Astrocyte (in vitro differentiated cells and primary cell): Measurements from ENCODE around the gene SCAMP4. TPM values are rescaled to one million over a fixed set of nuclear protein-coding genes. Genes with fewer than 3 reads are reported as not detected.

Source experiments
- DNase-seq: peaks from one replicate; pipeline ENCODE4 v3.0.0-alpha.2; 2010; ENCODE audit warnings: low read depth
- FAIRE-seq: peaks from 2 replicates; lab custom pipeline; 2011; peaks lifted over from hg19 to GRCh38; lab: Jason Lieb, UNC
- H2AFZ ChIP-seq: 2 replicates; pipeline ENCODE4 v1.6.0; 2012; ENCODE audit warnings: low read depth, low read length, inconsistent platforms
- H3K27ac ChIP-seq: 2 replicates; pipeline ENCODE4 v1.5.1; 2011; ENCODE audit warnings: low read depth, low read length, inconsistent platforms
- H3K27me3 ChIP-seq: 2 replicates; pipeline ENCODE4 v1.6.0; 2011; ENCODE audit warnings: low read length, inconsistent platforms; ENCODE audit not compliant: insufficient read depth
- H3K36me3 ChIP-seq: 2 replicates; pipeline ENCODE4 v1.5.1; 2011; ENCODE audit warnings: low read length, inconsistent platforms; ENCODE audit not compliant: insufficient read depth
- H3K4me1 ChIP-seq: 2 replicates; pipeline ENCODE4 v1.5.1; 2011; ENCODE audit warnings: low read length, inconsistent platforms; ENCODE audit not compliant: insufficient read depth
- H3K4me2 ChIP-seq: 2 replicates; pipeline ENCODE4 v1.6.0; 2012; ENCODE audit warnings: low read length, inconsistent platforms
- H3K4me3 ChIP-seq: 2 replicates; pipeline ENCODE4 v1.5.1; 2011; ENCODE audit warnings: low read depth, mild to moderate bottlenecking, low read length, inconsistent platforms; ENCODE audit not compliant: insufficient read depth
- H3K79me2 ChIP-seq: 2 replicates; pipeline ENCODE4 v1.6.0; 2012; ENCODE audit warnings: mild to moderate bottlenecking, low read length, inconsistent platforms; ENCODE audit not compliant: insufficient read depth
- H3K9ac ChIP-seq: 2 replicates; pipeline ENCODE4 v1.6.0; 2012; ENCODE audit warnings: mild to moderate bottlenecking, low read length, inconsistent platforms
- H3K9me3 ChIP-seq: 2 replicates; pipeline ENCODE4 v1.5.1; 2012; ENCODE audit warnings: low read depth, mild to moderate bottlenecking, low read length, inconsistent platforms; ENCODE audit not compliant: insufficient read depth
- H4K20me1 ChIP-seq: 2 replicates; pipeline ENCODE4 v1.6.0; 2012; ENCODE audit warnings: low read length, inconsistent platforms; ENCODE audit not compliant: insufficient read depth
- H3K27ac Mint-ChIP-seq: one replicate; pipeline ENCODE4 v1.8.0; 2021; ENCODE audit warnings: mild to moderate bottlenecking, mixed read lengths; ENCODE audit not compliant: unreplicated experiment
- H3K27me3 Mint-ChIP-seq: one replicate; pipeline ENCODE4 v1.8.0; 2021; ENCODE audit warnings: low read depth, mixed read lengths; ENCODE audit not compliant: unreplicated experiment
- H3K36me3 Mint-ChIP-seq: one replicate; pipeline ENCODE4 v1.8.0; 2021; ENCODE audit warnings: low read depth, mixed read lengths; ENCODE audit not compliant: unreplicated experiment
- H3K4me1 Mint-ChIP-seq: one replicate; pipeline ENCODE4 v1.8.0; 2021; ENCODE audit warnings: low read depth, mixed read lengths; ENCODE audit not compliant: unreplicated experiment
- H3K4me3 Mint-ChIP-seq: one replicate; pipeline ENCODE4 v1.8.0; 2021; ENCODE audit warnings: mild to moderate bottlenecking, moderate library complexity, mixed read lengths; ENCODE audit not compliant: unreplicated experiment
- H3K9me3 Mint-ChIP-seq: one replicate; pipeline ENCODE4 v1.8.0; 2021; ENCODE audit warnings: mild to moderate bottlenecking, mixed read lengths; ENCODE audit not compliant: unreplicated experiment
- CTCF ChIP-seq: IDR thresholded peaks from 2 replicates; pipeline ENCODE4 v1.5.1; 2011; ENCODE audit warnings: low read depth, mild to moderate bottlenecking, inconsistent platforms, low read length, moderate library complexity; ENCODE audit not compliant: insufficient read depth
- EZH2 ChIP-seq: IDR thresholded peaks from 2 replicates; pipeline ENCODE4 v1.6.1; 2012; ENCODE audit warnings: mild to moderate bottlenecking, low read length, inconsistent platforms; ENCODE audit not compliant: insufficient read depth
- total RNA-seq: library from RNA; stranded (reverse); gene quantifications from 2 replicates; pipeline ENCODE4 v1.2.1, GENCODE V29; 2021

Gene SCAMP4
- total RNA-seq, 1 donor from 2014 or later: 72.2 TPM

- H3K27me3 Mint-ChIP-seq: no peaks in the 10 kb centered on the region
- no peak overlapping the region for H3K27ac ChIP-seq
- no peak overlapping the region for H3K4me3 Mint-ChIP-seq
- no peaks in the 10 kb centered on the region for H3K27me3 ChIP-seq
- no peak for DNase-seq
- H2AFZ ChIP-seq: no peak overlapping the region
- no peaks in the 10 kb centered on the region for H3K4me1 ChIP-seq
- no peak overlapping the region for H3K9ac ChIP-seq
- H4K20me1 ChIP-seq: peaks cover 72% of the 10 kb centered on the region
- no peak overlapping the region for H3K4me2 ChIP-seq
- FAIRE-seq: no peak
- no peaks in the 10 kb centered on the region for H3K9me3 Mint-ChIP-seq
- no peaks in the 10 kb centered on the region for H3K36me3 ChIP-seq
- no peak overlapping the region for H3K4me3 ChIP-seq
- H3K27ac Mint-ChIP-seq: no peak overlapping the region
- H3K4me1 Mint-ChIP-seq: peaks cover 4% of the 10 kb centered on the region
- H3K79me2 ChIP-seq: peaks cover 56% of the 10 kb centered on the region
- TF ChIP-seq CTCF: no peak
- no peak for TF ChIP-seq EZH2
- H3K9me3 ChIP-seq: no peaks in the 10 kb centered on the region
- H3K36me3 Mint-ChIP-seq: peaks cover 9% of the 10 kb centered on the region
Measured at GRCh38 chr19:1968279-1969175, 63.3 kb downstream of the SCAMP4 start.

GRCh38 chr19:1969176-1970002, 64.2 kb downstream of the SCAMP4 start:
- Histone ChIP-seq H3K9me3 (no peaks in the 10 kb centered on the region), H3K27ac (no peak overlapping the region), H3K27me3 (no peaks in the 10 kb centered on the region), H2AFZ (no peak overlapping the region), H3K9ac (no peak overlapping the region), H3K4me3 (no peak overlapping the region), H4K20me1 (peaks cover 74% of the 10 kb centered on the region), H3K79me2 (peaks cover 60% of the 10 kb centered on the region), H3K36me3 (no peaks in the 10 kb centered on the region), H3K4me1 (no peaks in the 10 kb centered on the region), H3K4me2 (no peak overlapping the region)
- FAIRE-seq: no peak
- TF ChIP-seq EZH2: no peak
- TF ChIP-seq CTCF: no peak
- Mint-ChIP-seq H3K9me3 (no peaks in the 10 kb centered on the region), H3K36me3 (peaks cover 11% of the 10 kb centered on the region), H3K27me3 (no peaks in the 10 kb centered on the region), H3K4me1 (peaks cover 4% of the 10 kb centered on the region), H3K27ac (no peak overlapping the region), H3K4me3 (no peak overlapping the region)
- no peak for DNase-seq
